Activated CD4-positive, alpha-beta T cell treated with anti-CD3 and anti-CD28 coated beads, Interleukin-2, amount 10 ng/mL, durations not matched to agents 24 days and 14 days (primary cell): ENCODE data around the gene EIF3I. TPM values are rescaled to one million over a fixed set of nuclear protein-coding genes. Genes with fewer than 3 reads are reported as not detected.

Experiments
- DNase-seq: peaks from one replicate; pipeline ENCODE4 v3.0.0; 2022
- H3K27ac Mint-ChIP-seq: one replicate; pipeline ENCODE4 v1.8.0; 2022; ENCODE audit warnings: mild to moderate bottlenecking, mixed read lengths
- H3K27me3 Mint-ChIP-seq: one replicate; pipeline ENCODE4 v1.8.0; 2022; ENCODE audit warnings: mixed read lengths
- H3K36me3 Mint-ChIP-seq: one replicate; pipeline ENCODE4 v1.8.0; 2022; ENCODE audit warnings: low read depth, mild to moderate bottlenecking, mixed read lengths
- H3K4me1 Mint-ChIP-seq: one replicate; pipeline ENCODE4 v1.8.0; 2021; ENCODE audit warnings: mixed read lengths
- H3K4me3 Mint-ChIP-seq: one replicate; pipeline ENCODE4 v1.8.0; 2022; ENCODE audit warnings: mild to moderate bottlenecking, moderate library complexity, mixed read lengths
- H3K9me3 Mint-ChIP-seq: one replicate; pipeline ENCODE4 v1.8.0; 2021; ENCODE audit warnings: mixed read lengths
- intact Hi-C: fragments of 100-400 bp; cut with micrococcal nuclease; formaldehyde crosslinking; loops from one replicate; pipeline ENCODE4 v1.15.1; 2023
- total RNA-seq: library from RNA; stranded (reverse); gene quantifications from 2 replicates; pipeline ENCODE4 v1.2.3, GENCODE V29; 2022

Gene EIF3I
- total RNA-seq, 1 donor from 2014 or later, result 304 TPM

DNA sequence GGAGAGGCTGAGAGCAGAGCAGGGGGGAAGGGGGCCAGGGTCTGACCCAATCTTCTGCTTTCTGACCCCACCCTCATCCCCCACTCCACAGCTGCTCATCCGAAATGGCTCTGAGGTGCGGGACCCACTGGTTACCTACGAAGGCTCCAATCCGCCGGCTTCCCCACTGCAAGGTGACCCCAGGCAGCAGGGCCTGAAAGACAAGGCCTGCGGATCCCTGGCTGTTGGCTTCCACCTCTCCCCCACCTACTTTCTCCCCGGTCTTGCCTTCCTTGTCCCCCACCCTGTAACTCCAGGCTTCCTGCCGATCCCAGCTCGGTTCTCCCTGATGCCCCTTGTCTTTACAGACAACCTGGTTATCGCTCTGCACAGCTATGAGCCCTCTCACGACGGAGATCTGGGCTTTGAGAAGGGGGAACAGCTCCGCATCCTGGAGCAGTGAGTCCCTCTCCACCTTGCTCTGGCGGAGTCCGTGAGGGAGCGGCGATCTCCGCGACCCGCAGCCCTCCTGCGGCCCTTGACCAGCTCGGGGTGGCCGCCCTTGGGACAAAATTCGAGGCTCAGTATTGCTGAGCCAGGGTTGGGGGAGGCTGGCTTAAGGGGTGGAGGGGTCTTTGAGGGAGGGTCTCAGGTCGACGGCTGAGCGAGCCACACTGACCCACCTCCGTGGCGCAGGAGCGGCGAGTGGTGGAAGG, 52.6 kb downstream of the EIF3I start:
- DNase-seq, result no peak
- no peaks in the 10 kb centered on the region for H3K27me3 Mint-ChIP-seq
- H3K36me3 Mint-ChIP-seq, result peaks cover 76% of the 10 kb centered on the region
- intact Hi-C loops, result loop anchor here (5.0 kb wide), 1 partner anchor 48 kb away; no protein-coding TSS in a partner anchor
- H3K4me1 Mint-ChIP-seq, result peaks cover 57% of the 10 kb centered on the region
- no peaks in the 10 kb centered on the region for H3K9me3 Mint-ChIP-seq
- H3K27ac Mint-ChIP-seq, result peak overlapping the region; percentile 86
- peak overlapping the region; percentile 31 for H3K4me3 Mint-ChIP-seq

- Mint-ChIP-seq H3K4me1 (peaks cover 55% of the 10 kb centered on the region), H3K4me3 (no peak overlapping the region), H3K9me3 (no peaks in the 10 kb centered on the region), H3K27ac (no peak overlapping the region), H3K27me3 (no peaks in the 10 kb centered on the region), H3K36me3 (peaks cover 78% of the 10 kb centered on the region)
- no peak for DNase-seq
- intact Hi-C loops, result no loop called here
Measured at GRCh38 chr1:32275424-32275823, 53.2 kb downstream of the EIF3I start.

DNA sequence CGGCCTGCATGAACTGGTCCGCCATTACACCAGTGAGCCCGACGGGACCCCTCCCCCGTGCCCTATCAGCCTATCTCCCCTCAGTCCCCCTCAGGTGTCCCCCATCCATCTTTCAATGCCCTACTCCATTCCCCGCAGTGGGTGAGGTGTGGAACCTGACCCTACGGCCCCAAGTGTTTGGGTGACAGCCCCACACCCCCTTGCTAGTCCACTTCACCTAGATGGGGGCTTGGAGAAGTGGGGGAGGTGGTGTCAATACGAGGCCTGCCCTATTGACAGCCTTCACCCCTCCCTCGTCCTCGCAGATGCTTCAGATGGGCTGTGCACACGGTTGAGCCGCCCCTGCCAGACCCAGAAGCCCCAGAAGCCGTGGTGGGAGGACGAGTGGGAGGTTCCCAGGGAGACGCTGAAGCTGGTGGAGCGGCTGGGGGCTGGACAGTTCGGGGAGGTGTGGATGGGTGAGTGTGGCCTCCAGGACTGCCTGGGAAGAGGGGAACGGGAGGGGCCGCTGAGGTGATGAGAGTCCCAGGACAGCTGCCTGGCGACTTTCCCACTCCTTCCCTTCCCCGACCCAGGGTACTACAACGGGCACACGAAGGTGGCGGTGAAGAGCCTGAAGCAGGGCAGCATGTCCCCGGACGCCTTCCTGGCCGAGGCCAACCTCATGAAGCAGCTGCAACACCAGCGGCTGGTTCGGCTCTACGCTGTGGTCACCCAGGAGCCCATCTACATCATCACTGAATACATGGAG, 54.0 kb downstream of the EIF3I start:
- Mint-ChIP-seq H3K9me3 (no peaks in the 10 kb centered on the region), H3K27ac (peak overlapping the region; percentile 37), H3K27me3 (no peaks in the 10 kb centered on the region), H3K4me3 (no peak overlapping the region), H3K36me3 (peaks cover 78% of the 10 kb centered on the region), H3K4me1 (peaks cover 53% of the 10 kb centered on the region)
- no peak for DNase-seq
- intact Hi-C loops, result no loop called here

Other genes starting within 250 kb of the EIF3I start
- 174 and 175 TPM in 2 replicates for gene KHDRBS1, start 208.5 kb upstream of the EIF3I start, total RNA-seq
- 34.5 and 38.0 TPM in 2 replicates for gene TMEM39B, start 149.5 kb upstream of the EIF3I start, total RNA-seq
- gene KPNA6, start 114.4 kb upstream of the EIF3I start, total RNA-seq, result 79.4 and 87.6 TPM in 2 replicates
- 105 and 106 TPM in 2 replicates for gene TXLNA, start 42.7 kb upstream of the EIF3I start, total RNA-seq
- 37.1 and 38.1 TPM in 2 replicates for gene CCDC28B, start 21.8 kb upstream of the EIF3I start, total RNA-seq
- 6.1 and 6.4 TPM in 2 replicates for gene IQCC, start 16.7 kb upstream of the EIF3I start, total RNA-seq
- gene DCDC2B, start 13.3 kb upstream of the EIF3I start, total RNA-seq, result 0.12 TPM in 1 of 2 replicates, not detected in the other
- 10.6 and 10.9 TPM in 2 replicates for gene TMEM234, start 54 bp upstream of the EIF3I start, total RNA-seq
- 0.23 and 0.57 TPM in 2 replicates for gene FAM167B, start 24.8 kb downstream of the EIF3I start, total RNA-seq
- gene LCK, start 28.9 kb downstream of the EIF3I start, total RNA-seq, result 240 and 248 TPM in 2 replicates
- 181 and 184 TPM in 2 replicates for gene HDAC1, start 69.7 kb downstream of the EIF3I start, total RNA-seq
- gene MARCKSL1, start 113.8 kb downstream of the EIF3I start, total RNA-seq, result 34.8 and 36.6 TPM in 2 replicates
- 4.2 and 4.4 TPM in 2 replicates for gene FAM229A, start 140.1 kb downstream of the EIF3I start, total RNA-seq
- gene TSSK3, start 140.1 kb downstream of the EIF3I start, total RNA-seq, result 1.0 and 2.3 TPM in 2 replicates
- 44.8 and 49.5 TPM in 2 replicates for gene BSDC1, start 172.0 kb downstream of the EIF3I start, total RNA-seq
- not detected in 2 replicates for gene ZBTB8B, start 242.7 kb downstream of the EIF3I start, total RNA-seq